Fibroblast of gingiva (primary cell): ENCODE data around the gene SLC39A8.
"Not testable (repeated sequence)": the region's sequence is repeated elsewhere in the genome, so short reads cannot be mapped to it uniquely, and the experiment has no call there.

Experiments used
- DNase-seq: peaks from one replicate; pipeline ENCODE4 v3.0.0-alpha.2; 2011; ENCODE audit warnings: low read depth

The SLC39A8 gene

DNA sequence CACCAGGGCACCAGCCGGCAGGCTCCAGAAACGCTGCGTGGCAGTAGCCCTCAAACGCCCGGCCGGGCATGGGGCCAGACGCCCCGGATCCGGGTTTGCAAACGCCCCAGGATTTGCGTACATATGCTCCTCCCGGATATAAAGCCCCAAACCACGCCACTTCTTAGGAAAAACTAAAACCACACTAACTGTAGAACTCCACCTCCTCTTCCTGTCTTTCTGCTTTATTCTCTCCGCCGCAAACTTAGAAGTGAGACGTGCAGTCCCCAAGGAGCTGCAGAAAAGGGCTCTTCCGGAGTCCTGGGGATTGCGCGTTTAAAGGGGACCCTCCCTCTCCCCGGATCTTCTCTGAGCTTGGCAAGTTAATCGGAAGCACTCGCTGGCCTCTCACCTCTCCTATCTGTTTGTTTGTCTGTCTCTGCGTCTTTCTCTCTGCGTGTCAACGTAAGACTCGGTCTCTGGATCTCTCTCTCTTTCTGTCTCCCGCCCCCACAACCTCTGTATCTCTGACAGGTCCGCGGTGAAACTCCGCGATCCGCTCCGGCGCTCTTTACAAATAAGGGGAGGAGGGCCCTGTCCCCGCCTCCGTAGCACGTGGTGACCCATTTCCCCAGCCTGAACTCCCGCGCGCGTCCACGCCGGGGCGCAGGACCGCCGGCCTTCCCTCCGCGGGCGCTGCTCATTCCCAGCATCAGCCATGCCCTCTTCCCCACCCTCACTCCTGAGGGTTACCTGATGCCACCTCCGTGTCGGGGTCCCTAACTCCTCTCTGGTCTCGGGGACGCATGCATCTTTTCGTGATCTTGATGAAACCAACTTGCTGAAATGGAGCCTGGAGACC lies at the start of gene SLC39A8:
Gene SLC39A8 (minus strand): TSS at position 529 of the 841 bp plus-strand sequence. CDS start 820 bp downstream, outside the sequence.
- DNase-seq, result peak; percentile 79

- no peak for DNase-seq
Observed at GRCh38 chr4:102392033-102392744, 46.9 kb upstream of the SLC39A8 start.

DNA sequence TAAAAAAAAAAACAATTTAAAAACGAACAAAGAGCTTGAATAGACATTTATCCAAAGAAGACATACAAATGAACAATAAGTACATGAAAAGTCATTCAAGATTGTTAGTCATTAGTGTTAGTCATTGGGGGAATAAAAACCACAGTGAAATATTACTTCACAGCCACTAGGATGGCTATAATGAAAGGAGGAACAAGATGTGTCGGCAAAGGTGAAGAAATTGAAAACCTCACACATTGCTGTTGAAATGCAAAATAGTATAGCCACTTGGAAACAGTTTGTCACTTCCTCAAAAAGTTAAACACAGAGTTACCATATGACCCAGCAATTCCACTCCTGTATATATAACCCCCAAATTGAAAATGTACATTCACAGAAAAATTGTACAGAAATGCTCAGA lies 45.2 kb upstream of the SLC39A8 start:
- no peak for DNase-seq

GRCh38 chr4:102388611-102389010 lies 43.3 kb upstream of the SLC39A8 start:
- DNase-seq, result no peak

DNA sequence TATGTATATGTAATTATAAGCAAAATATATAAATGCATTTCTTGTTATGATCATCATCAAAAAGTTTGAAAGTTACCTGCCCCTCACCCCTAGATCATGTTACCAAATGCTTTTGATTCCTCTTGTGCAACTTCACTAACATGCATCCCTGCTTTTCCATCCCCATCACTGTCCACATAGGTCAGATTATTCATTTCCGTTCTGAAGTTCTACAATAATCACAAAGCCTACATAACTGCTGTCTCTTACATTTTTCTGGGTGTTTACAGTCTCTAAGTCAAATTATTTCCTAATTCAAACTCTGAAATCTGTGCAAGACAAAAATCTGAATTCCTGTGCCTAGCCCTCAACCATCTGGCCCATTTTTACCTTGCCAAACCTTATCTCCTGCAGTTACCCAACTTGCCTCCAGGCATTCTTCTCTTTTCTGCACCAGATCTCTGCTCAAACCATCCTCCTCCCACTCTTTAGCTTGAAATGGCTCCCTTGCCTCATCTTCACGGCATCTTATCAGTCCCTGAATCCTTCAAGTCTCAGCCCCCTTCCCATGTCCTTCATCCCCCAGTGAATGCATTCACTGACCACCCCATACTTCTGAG lies 42.4 kb upstream of the SLC39A8 start:
- no peak for DNase-seq

- DNase-seq, result no peak
Observed at GRCh38 chr4:102386966-102387365, 41.7 kb upstream of the SLC39A8 start.

GRCh38 chr4:102380253-102380652 lies 35.0 kb upstream of the SLC39A8 start:
- not testable (repeated sequence) for DNase-seq

GRCh38 chr4:102362922-102363432 lies 17.7 kb upstream of the SLC39A8 start:
- no peak for DNase-seq

DNA sequence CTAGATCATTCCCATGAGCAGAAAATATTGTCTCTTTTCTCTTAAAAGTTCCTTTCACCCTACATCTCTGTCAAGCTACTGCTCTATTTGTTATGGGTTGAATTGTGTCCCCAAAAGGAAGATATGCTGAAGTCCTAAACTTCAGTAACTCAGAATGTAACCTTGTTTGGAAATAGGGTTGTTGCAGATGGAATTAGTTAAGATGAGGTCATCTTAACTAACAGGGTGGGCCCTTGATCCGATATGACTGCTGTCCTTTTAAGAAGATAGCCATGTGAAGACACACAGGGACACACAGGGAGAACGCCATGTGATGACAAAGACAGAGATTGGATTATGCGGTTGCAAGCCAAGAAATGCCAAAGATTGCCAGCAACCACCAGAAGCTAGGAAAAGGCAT lies 12.8 kb upstream of the SLC39A8 start:
- no peak for DNase-seq

DNA sequence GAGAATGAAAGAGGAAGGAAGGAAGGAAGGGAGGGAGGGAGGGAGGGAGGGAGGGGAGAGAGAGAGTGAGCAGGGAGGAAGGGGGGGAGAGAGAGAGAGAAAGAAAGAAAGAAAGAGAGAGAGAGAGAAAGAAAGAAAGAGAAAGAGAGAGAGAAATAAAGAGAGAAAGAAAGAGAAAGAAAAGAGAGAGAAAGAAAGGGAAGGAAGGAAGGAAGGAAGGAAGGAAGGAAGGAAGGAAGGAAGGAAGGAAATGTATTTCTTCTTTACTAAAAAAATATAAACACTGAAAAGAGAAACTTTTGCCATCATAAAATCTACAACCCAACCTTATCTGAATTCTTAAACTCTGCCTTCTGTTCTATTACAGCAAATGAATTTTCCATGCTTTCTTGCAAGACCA lies 12.4 kb upstream of the SLC39A8 start:
- DNase-seq, result not testable (repeated sequence)

DNA sequence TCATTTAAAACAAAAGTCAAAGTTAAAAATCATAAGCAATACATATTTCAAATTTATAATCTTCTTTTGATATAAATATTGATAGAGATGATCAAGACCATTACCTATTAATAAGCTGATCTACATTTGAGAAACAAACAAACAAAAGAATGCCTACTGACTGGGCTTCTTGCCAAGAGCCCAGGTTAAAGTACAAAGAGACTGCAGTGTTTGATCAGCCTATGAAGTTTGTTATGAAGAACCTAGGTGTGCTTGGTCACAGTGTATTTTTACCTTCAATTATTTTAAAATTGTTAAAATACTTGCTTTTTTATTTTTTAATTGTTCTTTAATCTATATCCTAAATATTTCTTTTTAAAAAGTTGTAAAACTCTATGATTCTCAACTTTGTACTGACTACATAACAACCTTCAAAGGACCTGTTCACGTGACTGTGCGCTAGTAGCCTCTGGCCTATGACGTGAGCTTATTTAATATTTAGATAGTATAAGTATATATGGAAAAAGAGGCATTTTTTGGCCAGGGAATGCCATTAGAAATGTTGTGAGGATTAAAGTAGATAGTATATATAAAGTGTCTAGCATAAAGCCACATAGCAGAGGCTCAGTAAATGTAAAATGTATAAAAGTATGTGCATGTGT lies 11.4 kb upstream of the SLC39A8 start:
- no peak for DNase-seq

GRCh38 chr4:102355748-102356147 lies 10.5 kb upstream of the SLC39A8 start:
- DNase-seq, result no peak

- DNase-seq, result no peak
Observed at GRCh38 chr4:102354671-102355454, 9.6 kb upstream of the SLC39A8 start.

DNA sequence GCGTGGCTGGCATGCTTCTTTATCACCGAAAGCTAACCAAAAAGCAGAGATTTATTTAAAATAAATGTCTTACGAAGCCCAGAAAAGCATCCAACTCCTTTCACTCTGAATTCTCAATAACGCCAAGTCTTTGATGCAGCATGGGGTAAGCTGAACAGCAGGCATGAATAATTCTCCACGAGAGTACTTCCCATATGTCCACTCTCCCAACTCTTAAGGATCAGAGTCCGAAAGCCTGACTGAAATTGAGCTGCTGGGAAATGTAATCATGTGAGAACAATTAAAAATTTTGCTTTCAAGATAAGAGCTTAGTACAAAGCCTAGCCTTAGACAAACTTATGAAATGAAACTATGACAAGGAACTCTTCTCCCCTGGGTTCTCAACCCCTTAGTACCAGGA lies 7.5 kb upstream of the SLC39A8 start:
- no peak for DNase-seq

- no peak for DNase-seq
Observed at GRCh38 chr4:102350634-102351033, 5.4 kb upstream of the SLC39A8 start.

- DNase-seq, result no peak
Observed at GRCh38 chr4:102348701-102349100, 3.4 kb upstream of the SLC39A8 start.

DNA sequence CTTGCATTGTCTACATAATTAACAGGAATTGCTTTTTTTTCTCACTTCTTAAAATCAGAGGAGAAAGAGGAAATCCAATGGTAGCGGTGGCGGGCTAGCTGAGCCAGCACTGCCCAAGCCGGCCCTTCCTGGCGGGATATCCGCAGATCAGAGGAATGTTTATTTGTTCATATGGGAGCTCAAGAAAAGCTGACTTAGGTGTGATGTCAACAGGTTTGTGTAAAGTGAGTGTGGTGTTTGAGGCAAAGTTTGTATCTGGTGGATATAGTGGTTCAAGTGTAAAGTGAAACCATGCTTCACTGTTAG lies 466 bp upstream of the SLC39A8 start:
- no peak for DNase-seq

DNA sequence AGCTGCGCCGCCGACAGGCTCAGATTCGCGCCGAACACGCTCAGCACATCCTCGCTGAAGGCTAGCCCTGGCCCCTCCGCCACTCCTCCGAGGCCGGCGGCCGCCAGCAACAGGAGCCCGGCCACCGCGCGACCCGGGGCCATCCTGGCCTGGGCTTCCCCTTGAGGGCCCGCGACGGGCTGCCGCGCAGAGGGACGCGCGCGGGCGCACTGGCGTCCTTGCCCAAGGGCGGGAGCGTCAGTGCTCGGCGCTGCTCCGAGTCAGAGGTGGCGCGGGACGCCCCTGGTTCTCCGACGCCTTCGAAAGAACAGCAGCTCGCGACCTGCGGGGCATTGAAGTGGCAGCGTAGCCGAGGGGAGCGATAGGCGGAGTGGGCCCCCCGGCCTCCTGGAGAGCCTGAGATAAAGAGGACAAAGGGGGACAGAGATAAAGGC lies 745 bp downstream of the SLC39A8 start:
- DNase-seq, result peak; percentile 21

- no peak for DNase-seq
Observed at GRCh38 chr4:102343964-102344519, 1.2 kb downstream of the SLC39A8 start.

DNA sequence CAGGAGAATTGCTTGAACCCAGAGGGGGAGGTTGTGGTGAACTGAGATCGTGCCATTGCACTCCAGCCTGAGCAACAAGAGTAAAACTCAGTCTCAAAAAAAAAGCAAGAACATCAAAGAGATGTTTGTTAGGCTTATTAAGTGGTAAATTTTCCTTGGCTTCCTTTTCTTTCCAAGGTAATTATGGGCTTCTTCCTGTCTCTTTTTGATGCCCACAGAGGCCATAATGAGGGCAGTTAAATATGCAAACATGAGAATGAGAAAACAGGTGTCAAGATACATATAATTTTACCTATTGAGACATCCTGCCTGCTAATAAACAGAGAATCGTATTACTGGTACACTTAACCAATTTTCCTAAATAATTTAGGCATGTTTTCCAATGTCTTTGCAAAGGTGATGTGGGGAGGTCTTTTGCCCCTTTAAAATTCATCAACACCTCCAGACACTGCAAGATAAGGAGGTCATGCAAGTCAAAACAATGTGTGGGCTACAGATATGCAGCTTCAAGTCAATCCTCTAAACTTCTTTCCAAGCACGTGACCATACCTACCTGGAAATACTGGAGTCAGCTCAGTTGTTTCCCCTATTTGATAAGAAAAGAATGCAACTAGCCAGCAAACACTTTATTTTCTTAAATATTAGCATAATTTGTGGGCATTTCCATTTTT lies 2.7 kb downstream of the SLC39A8 start:
- no peak for DNase-seq

GRCh38 chr4:102341201-102341600 lies 4.1 kb downstream of the SLC39A8 start:
- no peak for DNase-seq
